ENCODE measurements around the gene KATNIP.

- TF ChIP-seq CTCF (IDR thresholded peaks at IDR 0.05) (no peak), POLR2AphosphoS5 (IDR thresholded peaks at IDR 0.05) (no peak), POLR2A (IDR thresholded peaks at IDR 0.05) (no peak), EP300 (IDR thresholded peaks at IDR 0.05) (no peak)
Measured at GRCh38 chr16:27517664-27518063, 32.3 kb upstream of the KATNIP start.

Measured in upper lobe of left lung (tissue), 4 donors.